Measurements from ENCODE around the gene TNFRSF12A.

- no peak for TF ChIP-seq CTCF (IDR thresholded peaks at IDR 0.05)
- 0 out of 4 replicates have a peak, but pooled peaks of 1 of the 2 experiments have one; percentile 9 for TF ChIP-seq REST (IDR thresholded peaks at IDR 0.05; ENCODE audit: insufficient read depth in 1 of 2, low read depth in 2 of 2, low read length in 1 of 2)
- peak; percentile 93 for TF ChIP-seq POLR2AphosphoS5 (IDR thresholded peaks at IDR 0.05; ENCODE audit: low read depth, low read length)
These were observed 39.7 kb upstream of the TNFRSF12A start, which contains the start of gene PKMYT1 for GRCh38 chr16:2980227-2981176.
